ENCODE results near the gene BHLHE40.
A peak's percentile ranks its signal among the peaks of the same experiment; 100 is the strongest.

BHLHE40 gene

DNA sequence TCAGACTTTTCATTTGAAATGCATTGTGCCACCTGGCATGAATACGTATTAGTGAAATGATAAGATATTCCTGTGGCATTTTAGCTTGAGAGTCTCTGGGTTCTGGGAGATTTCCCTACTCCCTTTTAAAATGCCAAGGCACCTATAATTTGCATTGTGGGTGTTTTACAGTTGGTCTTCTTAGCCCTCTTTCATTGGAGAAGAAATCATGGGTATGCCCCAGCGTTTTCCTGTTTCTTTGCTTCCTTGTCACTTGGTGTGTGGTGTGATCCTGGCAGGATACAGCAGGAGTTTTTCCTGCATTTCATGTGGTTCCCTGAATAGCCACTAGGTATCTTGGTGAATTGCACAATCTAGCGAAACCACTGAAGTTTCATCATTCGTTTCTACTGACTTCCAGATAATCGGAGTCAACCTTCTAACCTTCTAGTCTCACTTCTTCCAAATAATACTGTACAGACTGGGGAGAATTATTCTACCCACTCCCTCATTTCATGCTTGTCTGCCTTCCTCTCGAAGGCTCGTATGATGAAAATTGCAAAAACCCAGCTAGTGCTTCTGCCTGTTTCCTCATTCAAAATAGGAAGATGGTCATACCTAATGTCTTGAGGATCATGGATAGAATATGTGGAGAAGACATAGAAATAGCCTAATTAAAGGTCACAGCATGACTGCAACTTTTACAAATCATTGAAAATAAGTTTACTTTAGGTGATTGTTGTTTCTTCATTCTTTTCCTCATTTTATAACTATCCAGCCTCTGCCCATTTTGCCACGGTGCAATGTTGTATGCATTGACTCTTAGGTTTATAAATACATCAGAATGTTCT lies 2.6 kb downstream of the BHLHE40 start (continued):
- TF ChIP-seq, protein P1, sequence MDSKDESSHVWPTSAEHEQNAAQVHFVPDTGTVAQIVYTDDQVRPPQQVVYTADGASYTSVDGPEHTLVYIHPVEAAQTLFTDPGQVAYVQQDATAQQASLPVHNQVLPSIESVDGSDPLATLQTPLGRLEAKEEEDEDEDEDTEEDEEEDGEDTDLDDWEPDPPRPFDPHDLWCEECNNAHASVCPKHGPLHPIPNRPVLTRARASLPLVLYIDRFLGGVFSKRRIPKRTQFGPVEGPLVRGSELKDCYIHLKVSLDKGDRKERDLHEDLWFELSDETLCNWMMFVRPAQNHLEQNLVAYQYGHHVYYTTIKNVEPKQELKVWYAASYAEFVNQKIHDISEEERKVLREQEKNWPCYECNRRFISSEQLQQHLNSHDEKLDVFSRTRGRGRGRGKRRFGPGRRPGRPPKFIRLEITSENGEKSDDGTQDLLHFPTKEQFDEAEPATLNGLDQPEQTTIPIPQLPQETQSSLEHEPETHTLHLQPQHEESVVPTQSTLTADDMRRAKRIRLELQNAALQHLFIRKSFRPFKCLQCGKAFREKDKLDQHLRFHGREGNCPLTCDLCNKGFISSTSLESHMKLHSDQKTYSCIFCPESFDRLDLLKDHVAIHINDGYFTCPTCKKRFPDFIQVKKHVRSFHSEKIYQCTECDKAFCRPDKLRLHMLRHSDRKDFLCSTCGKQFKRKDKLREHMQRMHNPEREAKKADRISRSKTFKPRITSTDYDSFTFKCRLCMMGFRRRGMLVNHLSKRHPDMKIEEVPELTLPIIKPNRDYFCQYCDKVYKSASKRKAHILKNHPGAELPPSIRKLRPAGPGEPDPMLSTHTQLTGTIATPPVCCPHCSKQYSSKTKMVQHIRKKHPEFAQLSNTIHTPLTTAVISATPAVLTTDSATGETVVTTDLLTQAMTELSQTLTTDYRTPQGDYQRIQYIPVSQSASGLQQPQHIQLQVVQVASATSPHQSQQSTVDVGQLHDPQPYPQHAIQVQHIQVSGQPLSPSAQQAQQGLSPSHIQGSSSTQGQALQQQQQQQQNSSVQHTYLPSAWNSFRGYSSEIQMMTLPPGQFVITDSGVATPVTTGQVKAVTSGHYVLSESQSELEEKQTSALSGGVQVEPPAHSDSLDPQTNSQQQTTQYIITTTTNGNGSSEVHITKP (tag by site-specific recombination; IDR thresholded peaks at IDR 0.05): peak; percentile 35; the same call in 1 of the 2 replicates
- TF ChIP-seq, protein P2, sequence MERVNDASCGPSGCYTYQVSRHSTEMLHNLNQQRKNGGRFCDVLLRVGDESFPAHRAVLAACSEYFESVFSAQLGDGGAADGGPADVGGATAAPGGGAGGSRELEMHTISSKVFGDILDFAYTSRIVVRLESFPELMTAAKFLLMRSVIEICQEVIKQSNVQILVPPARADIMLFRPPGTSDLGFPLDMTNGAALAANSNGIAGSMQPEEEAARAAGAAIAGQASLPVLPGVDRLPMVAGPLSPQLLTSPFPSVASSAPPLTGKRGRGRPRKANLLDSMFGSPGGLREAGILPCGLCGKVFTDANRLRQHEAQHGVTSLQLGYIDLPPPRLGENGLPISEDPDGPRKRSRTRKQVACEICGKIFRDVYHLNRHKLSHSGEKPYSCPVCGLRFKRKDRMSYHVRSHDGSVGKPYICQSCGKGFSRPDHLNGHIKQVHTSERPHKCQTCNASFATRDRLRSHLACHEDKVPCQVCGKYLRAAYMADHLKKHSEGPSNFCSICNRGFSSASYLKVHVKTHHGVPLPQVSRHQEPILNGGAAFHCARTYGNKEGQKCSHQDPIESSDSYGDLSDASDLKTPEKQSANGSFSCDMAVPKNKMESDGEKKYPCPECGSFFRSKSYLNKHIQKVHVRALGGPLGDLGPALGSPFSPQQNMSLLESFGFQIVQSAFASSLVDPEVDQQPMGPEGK (tag by site-specific recombination; IDR thresholded peaks at IDR 0.05): 0 out of 2 replicates have a peak, but pooled peaks have one; percentile 30
- peak; percentile 46; the same call in 1 of the 2 replicates for TF ChIP-seq ZEB2 (tag by site-specific recombination; IDR thresholded peaks at IDR 0.05)
- no peak for TF ChIP-seq ZNF658 (tag by site-specific recombination; IDR thresholded peaks at IDR 0.05)
- peak; percentile 51; the same call in 1 of the 2 replicates for TF ChIP-seq ZNF366 (tag by site-specific recombination; conservative IDR thresholded peaks at IDR 0.05)
- peak; percentile 58; the same call in 1 of the 2 replicates for TF ChIP-seq MYNN (tag by site-specific recombination; IDR thresholded peaks at IDR 0.05; ENCODE audit: borderline replicate concordance)
- no peak for TF ChIP-seq ZXDB (tag by site-specific recombination; IDR thresholded peaks at IDR 0.05)
- TF ChIP-seq ZNF404 (tag by site-specific recombination; IDR thresholded peaks at IDR 0.05): no peak
- TF ChIP-seq ZNF654 (tag by site-specific recombination; IDR thresholded peaks at IDR 0.05; ENCODE audit: low read depth): no peak
- no peak for TF ChIP-seq GLI2 (tag by site-specific recombination; IDR thresholded peaks at IDR 0.05; ENCODE audit: borderline replicate concordance, low read depth)
- 0 out of 2 replicates have a peak, but pooled peaks have one; percentile 18 for TF ChIP-seq ZNF660 (tag by site-specific recombination; IDR thresholded peaks at IDR 0.05)
- no peak for TF ChIP-seq ZNF23 (tag by site-specific recombination; IDR thresholded peaks at IDR 0.05; ENCODE audit: borderline replicate concordance)
- no peak for TF ChIP-seq ZNF48 (tag by site-specific recombination; IDR thresholded peaks at IDR 0.05)
- TF ChIP-seq ZNF791 (tag by site-specific recombination; IDR thresholded peaks at IDR 0.05): no peak
- no peak for TF ChIP-seq KLF9 (tag by site-specific recombination; IDR thresholded peaks at IDR 0.05; ENCODE audit: low read depth)
- no peak for TF ChIP-seq ZNF274 (IDR thresholded peaks at IDR 0.05; ENCODE audit: low read length)
- no peak for TF ChIP-seq ZNF274 (tag by site-specific recombination; IDR thresholded peaks at IDR 0.05; ENCODE audit: borderline replicate concordance)
- no peak for TF ChIP-seq ZNF747 (tag by site-specific recombination; IDR thresholded peaks at IDR 0.05)
- TF ChIP-seq FEZF1 (tag by site-specific recombination; IDR thresholded peaks at IDR 0.05): no peak
- TF ChIP-seq TCF7L2 (IDR thresholded peaks at IDR 0.05; ENCODE audit: borderline replicate concordance, low read depth, low read length): no peak
- 0 out of 2 replicates have a peak, but pooled peaks have one; percentile 9 for TF ChIP-seq ZIC2 (tag by site-specific recombination; IDR thresholded peaks at IDR 0.05)
- TF ChIP-seq ZBTB17 (tag by site-specific recombination; IDR thresholded peaks at IDR 0.05): no peak
- TF ChIP-seq ZNF792 (tag by site-specific recombination; IDR thresholded peaks at IDR 0.05): no peak
- TF ChIP-seq ZSCAN30 (tag by site-specific recombination; IDR thresholded peaks at IDR 0.05): no peak
- 0 out of 2 replicates have a peak, but pooled peaks have one; percentile 43 for TF ChIP-seq ZNF76 (tag by site-specific recombination; IDR thresholded peaks at IDR 0.05; ENCODE audit: borderline replicate concordance, low read depth)
- TF ChIP-seq ZNF140 (tag by site-specific recombination; IDR thresholded peaks at IDR 0.05): no peak
- TF ChIP-seq, protein P3, sequence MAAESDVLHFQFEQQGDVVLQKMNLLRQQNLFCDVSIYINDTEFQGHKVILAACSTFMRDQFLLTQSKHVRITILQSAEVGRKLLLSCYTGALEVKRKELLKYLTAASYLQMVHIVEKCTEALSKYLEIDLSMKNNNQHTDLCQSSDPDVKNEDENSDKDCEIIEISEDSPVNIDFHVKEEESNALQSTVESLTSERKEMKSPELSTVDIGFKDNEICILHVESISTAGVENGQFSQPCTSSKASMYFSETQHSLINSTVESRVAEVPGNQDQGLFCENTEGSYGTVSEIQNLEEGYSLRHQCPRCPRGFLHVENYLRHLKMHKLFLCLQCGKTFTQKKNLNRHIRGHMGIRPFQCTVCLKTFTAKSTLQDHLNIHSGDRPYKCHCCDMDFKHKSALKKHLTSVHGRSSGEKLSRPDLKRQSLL (tag by site-specific recombination; IDR thresholded peaks at IDR 0.05): no peak
- TF ChIP-seq, protein P4, sequence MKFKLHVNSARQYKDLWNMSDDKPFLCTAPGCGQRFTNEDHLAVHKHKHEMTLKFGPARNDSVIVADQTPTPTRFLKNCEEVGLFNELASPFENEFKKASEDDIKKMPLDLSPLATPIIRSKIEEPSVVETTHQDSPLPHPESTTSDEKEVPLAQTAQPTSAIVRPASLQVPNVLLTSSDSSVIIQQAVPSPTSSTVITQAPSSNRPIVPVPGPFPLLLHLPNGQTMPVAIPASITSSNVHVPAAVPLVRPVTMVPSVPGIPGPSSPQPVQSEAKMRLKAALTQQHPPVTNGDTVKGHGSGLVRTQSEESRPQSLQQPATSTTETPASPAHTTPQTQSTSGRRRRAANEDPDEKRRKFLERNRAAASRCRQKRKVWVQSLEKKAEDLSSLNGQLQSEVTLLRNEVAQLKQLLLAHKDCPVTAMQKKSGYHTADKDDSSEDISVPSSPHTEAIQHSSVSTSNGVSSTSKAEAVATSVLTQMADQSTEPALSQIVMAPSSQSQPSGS (tag by site-specific recombination; IDR thresholded peaks at IDR 0.05; ENCODE audit: low read depth): no peak
- no peak for TF ChIP-seq ZNF416 (tag by site-specific recombination; IDR thresholded peaks at IDR 0.05)
- TF ChIP-seq, protein P5, sequence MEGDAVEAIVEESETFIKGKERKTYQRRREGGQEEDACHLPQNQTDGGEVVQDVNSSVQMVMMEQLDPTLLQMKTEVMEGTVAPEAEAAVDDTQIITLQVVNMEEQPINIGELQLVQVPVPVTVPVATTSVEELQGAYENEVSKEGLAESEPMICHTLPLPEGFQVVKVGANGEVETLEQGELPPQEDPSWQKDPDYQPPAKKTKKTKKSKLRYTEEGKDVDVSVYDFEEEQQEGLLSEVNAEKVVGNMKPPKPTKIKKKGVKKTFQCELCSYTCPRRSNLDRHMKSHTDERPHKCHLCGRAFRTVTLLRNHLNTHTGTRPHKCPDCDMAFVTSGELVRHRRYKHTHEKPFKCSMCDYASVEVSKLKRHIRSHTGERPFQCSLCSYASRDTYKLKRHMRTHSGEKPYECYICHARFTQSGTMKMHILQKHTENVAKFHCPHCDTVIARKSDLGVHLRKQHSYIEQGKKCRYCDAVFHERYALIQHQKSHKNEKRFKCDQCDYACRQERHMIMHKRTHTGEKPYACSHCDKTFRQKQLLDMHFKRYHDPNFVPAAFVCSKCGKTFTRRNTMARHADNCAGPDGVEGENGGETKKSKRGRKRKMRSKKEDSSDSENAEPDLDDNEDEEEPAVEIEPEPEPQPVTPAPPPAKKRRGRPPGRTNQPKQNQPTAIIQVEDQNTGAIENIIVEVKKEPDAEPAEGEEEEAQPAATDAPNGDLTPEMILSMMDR (tag by site-specific recombination; IDR thresholded peaks at IDR 0.05): peak; percentile 68

All from HEK293 (cell line).